Astrocyte of the cerebellum (primary cell): ENCODE measurements around the gene FOXP1.

Experiments
- DNase-seq: peaks from one replicate; pipeline ENCODE4 v3.0.0-alpha.2; 2011; ENCODE audit warnings: low read depth
- H3K4me3 ChIP-seq: 2 replicates; pipeline ENCODE4 v1.5.1; 2011; ENCODE audit warnings: mild to moderate bottlenecking, low read depth, low read length, moderate library complexity
- in situ Hi-C: cut with HindIII; loops from 2 replicates; pipeline ENCODE4 v1.10.0; 2017; ENCODE audit warnings: low sequenced_read_pairs
- TF ChIP-seq, protein P1 (sequence below): IDR thresholded peaks from 2 replicates; pipeline ENCODE4 v1.5.1; 2012; ENCODE audit warnings: low read length, low read depth, moderate library complexity, mild to moderate bottlenecking; ENCODE audit errors: missing control alignments

The FOXP1 gene

DNA sequence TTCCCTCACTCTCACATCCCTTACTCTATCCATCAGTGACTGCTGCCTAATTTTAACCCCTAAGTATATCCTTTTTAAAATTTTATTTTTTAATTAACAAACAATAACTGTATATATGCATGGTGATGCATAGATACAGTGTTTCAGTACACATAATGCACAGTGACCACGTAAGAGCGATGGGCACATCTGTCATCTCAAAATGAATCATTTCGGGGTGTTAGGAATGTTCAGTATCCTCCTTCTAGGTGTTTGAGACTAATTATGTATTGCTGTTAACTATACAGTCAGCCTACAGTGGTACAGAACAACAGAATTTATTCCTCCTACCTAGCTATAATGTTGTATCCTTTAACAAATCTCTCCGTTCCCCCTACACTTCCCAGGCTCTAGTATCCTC, 307.0 kb downstream of the FOXP1 start:
- in situ Hi-C loops, result no loop called here
- TF ChIP-seq, protein P1, sequence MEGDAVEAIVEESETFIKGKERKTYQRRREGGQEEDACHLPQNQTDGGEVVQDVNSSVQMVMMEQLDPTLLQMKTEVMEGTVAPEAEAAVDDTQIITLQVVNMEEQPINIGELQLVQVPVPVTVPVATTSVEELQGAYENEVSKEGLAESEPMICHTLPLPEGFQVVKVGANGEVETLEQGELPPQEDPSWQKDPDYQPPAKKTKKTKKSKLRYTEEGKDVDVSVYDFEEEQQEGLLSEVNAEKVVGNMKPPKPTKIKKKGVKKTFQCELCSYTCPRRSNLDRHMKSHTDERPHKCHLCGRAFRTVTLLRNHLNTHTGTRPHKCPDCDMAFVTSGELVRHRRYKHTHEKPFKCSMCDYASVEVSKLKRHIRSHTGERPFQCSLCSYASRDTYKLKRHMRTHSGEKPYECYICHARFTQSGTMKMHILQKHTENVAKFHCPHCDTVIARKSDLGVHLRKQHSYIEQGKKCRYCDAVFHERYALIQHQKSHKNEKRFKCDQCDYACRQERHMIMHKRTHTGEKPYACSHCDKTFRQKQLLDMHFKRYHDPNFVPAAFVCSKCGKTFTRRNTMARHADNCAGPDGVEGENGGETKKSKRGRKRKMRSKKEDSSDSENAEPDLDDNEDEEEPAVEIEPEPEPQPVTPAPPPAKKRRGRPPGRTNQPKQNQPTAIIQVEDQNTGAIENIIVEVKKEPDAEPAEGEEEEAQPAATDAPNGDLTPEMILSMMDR, result no peak
- no peak overlapping the region for H3K4me3 ChIP-seq
- DNase-seq, result no peak

DNA sequence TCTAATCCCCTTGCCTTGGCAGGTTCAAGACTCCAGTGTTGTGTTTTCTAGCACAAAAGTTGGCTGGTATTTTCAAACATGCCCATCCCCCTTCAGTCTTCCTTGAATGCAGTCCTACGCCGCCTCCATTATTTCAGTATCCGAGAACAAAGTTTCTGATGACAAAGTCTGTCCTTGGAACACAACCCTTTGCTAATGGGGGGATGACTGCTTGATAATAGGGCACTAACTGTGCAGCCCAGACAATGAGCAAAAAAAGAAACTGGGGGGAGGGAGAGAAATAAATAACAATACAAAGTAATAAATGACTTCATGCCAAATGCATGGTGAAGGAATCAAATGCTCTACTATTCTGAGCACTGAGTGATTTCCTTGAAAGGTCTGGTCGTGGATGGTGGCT, 310.1 kb downstream of the FOXP1 start:
- in situ Hi-C loops, result no loop called here
- H3K4me3 ChIP-seq, result no peak overlapping the region
- no peak for DNase-seq
- TF ChIP-seq, protein P1, result no peak

DNA sequence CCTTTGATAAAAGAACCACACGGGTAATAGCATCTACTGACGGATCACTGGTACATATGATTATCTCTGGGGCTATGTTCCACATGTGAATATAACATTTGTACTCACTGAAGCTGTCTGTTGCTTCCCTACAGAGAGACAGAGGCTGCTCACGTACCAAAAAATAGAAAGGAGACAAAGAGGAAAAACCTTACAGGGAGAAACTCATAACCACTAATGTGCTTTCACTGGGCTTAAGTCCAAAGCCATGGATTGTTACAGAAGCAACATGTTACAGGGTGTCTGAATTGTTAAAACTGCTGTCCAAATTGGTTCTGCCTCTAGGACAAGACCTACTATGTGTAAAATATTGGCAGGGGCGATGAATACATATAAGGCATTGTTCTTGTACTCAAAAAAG, 311.9 kb downstream of the FOXP1 start:
- in situ Hi-C loops, result no loop called here
- TF ChIP-seq, protein P1, result no peak

DNA sequence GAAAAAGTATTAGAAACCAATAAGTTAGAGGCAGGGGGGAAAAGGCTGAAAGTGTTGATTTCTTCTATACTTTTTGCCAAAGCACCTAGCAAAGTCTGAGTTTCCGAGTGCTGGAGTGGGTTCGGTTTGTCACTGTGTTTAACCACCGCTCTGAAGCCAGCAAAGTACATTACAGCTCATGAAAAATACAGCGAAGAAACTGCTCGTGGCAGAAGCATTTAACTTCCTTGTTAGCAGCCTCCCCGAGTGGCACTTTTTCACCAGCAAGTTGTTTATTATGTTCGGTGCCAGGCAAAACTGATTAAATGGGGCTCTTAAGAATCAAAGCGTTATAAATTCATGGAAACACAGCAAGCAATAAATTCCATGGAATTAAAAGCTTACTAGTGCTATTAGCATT, 313.6 kb downstream of the FOXP1 start:
- no peak overlapping the region for H3K4me3 ChIP-seq
- TF ChIP-seq, protein P1, result no peak
- DNase-seq, result no peak
- in situ Hi-C loops, result no loop called here

More for the DNA sequence above, 311.9 kb downstream of the FOXP1 start:
- DNase-seq, result peak; percentile 67
- H3K4me3 ChIP-seq, result no peak overlapping the region

DNA sequence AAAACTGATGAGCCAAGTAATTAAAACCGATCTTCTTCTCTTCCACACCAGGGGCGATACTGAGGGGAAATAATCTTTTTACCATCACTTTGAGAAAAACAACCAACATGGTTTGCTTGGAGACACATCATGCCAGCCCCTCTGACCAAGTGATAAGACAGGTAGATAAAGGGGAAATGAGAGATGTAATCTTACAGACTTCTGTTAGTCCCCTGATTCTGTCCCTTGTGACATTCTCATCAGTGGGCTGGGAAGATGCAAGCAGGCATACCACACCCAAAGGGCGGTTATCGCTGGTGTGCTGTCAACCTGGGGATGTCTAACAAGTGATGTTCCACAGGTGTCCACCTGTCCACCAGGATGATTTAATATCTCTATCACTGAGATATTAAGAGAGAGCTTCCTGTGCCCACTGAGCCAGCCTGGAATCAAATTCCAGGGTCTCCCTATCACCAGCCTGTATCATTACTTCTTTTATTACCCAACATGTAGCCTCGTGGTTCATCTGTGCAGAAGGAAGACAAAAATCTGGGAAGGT, 315.0 kb downstream of the FOXP1 start:
- DNase-seq, result no peak
- H3K4me3 ChIP-seq, result no peak overlapping the region
- TF ChIP-seq, protein P1, result no peak
- in situ Hi-C loops, result no loop called here

DNA sequence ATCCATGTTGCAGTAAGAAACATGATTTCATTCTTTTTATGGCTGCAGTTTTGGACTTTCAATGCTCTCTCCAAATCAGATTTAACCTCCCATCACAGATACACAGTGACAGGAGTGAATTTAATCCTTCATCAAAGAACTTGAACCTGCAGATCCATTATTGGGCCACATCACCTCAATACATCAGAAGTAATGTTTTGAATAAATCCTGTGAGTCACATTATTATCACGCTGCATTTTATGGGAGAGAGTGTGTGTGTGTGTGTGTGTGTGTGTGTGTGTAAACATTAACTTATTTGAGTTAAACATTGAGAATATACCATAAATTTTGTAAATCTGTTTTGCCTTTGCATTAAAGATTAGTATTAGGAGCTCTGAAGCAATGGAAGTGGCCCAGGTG, 316.7 kb downstream of the FOXP1 start:
- H3K4me3 ChIP-seq, result no peak overlapping the region
- DNase-seq, result no peak
- TF ChIP-seq, protein P1, result no peak
- in situ Hi-C loops, result no loop called here
